ENCODE data around the gene FAM81B. TPM values are rescaled to one million over a fixed set of nuclear protein-coding genes. Genes with fewer than 3 reads are reported as not detected.
"Not testable (repeated sequence)": the region's sequence is repeated elsewhere in the genome, so short reads cannot be mapped to it uniquely, and the experiment has no call there.

The FAM81B gene, protein sequence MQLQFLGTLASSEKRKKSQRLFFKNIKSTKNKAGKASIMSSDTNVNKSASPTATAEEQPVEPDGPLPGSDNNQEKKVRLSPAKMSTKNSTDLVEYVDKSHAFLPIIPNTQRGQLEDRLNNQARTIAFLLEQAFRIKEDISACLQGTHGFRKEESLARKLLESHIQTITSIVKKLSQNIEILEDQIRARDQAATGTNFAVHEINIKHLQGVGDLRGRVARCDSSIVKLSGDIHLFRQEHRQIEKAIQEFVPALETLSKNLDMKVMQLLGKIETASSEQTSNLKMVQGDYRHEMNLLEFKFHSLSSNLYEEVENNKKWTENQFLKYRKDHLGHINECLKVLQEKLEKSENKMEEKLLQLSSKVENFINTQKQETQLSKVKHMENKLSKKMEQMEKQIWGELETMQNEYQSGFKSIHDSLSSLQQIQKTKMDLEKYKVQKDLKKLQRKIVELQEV
- total RNA-seq (2014; rRNA removed; shearing (Covaris generic)) (not detected in 2 replicates), total RNA-seq (2022) (not detected in 2 replicates), Bru-seq, nascent RNA (not detected), BruChase-seq, experiment 1, labeled RNA remaining after a 6-hour chase (not detected), BruChase-seq, experiment 2, labeled RNA remaining after a 2-hour chase (not detected)
- long read RNA-seq = 0 reads

DNA sequence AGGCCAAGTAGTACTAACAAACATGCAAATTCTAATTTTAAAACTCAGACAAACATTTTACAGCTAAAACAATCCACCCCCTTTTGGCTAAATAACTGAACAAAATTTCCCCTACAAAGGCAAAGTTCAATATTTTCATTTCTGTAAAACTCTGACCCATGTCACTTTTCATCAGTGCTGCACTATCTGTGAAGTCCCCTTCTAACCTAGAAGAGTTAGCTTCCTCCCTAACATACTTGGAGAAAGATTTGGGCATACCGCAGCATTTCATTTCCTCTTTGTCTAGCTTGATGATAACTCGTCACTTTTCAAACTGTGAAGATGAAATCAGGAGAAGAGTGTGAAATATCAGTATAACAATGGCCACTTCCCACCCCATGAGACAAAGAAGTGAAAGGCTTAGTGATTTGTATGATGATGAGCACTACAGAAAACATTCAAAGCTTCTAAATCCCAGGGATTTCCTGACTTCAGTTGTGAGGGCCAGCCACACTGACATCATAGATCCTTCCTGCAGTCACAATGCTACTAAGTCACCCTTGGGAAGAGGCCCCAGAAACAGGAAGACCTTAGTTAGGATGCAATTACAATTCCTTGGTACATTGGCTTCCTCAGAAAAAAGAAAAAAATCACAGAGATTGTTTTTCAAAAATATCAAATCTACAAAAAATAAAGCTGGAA lies at the start of gene FAM81B:
Gene FAM81B (plus strand): TSS at position 555 of the 681 bp plus-strand sequence. CDS start 24 bp downstream, at position 579.
- CTCF ChIA-PET (ENCODE audit: unreplicated experiment) = no interaction called here
- no peak within 1 kb of the TSS for H3K4me2 ChIP-seq (ENCODE audit: low read length)

GRCh38 chr5:95341444-95341843 lies 49.7 kb upstream of the FAM81B start:
- intact Hi-C loops (cut with micrococcal nuclease; ENCODE audit: unreplicated experiment); H3K36me3 ChIP-seq (ENCODE audit: insufficient read depth, low read length); H3K4me3 ChIP-seq (ENCODE audit: low read depth, low read length, poor library complexity, severe bottlenecking); H3K9me2 ChIP-seq (ENCODE audit: insufficient read depth, low read length); POLR2A ChIA-PET; H3K27ac ChIP-seq (ENCODE audit: low read depth, low read length, poor library complexity, severe bottlenecking); H3K9me3 ChIP-seq (ENCODE audit: low read length); CTCF ChIA-PET (ENCODE audit: unreplicated experiment); BruUV-seq (replicated peaks); H2AFZ ChIP-seq (ENCODE audit: low read length); H3K79me2 ChIP-seq (ENCODE audit: insufficient read depth, low read depth, low read length); H3K4me2 ChIP-seq (ENCODE audit: low read length); H4K20me1 ChIP-seq (ENCODE audit: insufficient read depth, low read length); H3K4me1 ChIP-seq (ENCODE audit: insufficient read depth, low read length, poor library complexity, severe bottlenecking); DNase-seq (ENCODE audit: low spot score): not testable (repeated sequence)

More for the DNA sequence above, at the start of gene FAM81B:
- Histone ChIP-seq H3K9me2 (ENCODE audit: insufficient read depth, low read length) (no peaks in the 10 kb centered on the region), H2AFZ (ENCODE audit: low read length) (no peak within 1 kb of the TSS), H3K4me1 (ENCODE audit: insufficient read depth, low read length, poor library complexity, severe bottlenecking) (no peaks in the 10 kb centered on the region), H3K27ac (ENCODE audit: low read depth, low read length, poor library complexity, severe bottlenecking) (no peak within 1 kb of the TSS), H3K79me2 (ENCODE audit: insufficient read depth, low read depth, low read length) (no peaks in the 10 kb centered on the region), H4K20me1 (ENCODE audit: insufficient read depth, low read length) (no peaks in the 10 kb centered on the region), H3K36me3 (ENCODE audit: insufficient read depth, low read length) (no peaks in the 10 kb centered on the region), H3K9me3 (ENCODE audit: low read length) (no peaks in the 10 kb centered on the region), H3K4me3 (ENCODE audit: low read depth, low read length, poor library complexity, severe bottlenecking) (no peak within 1 kb of the TSS)
- POLR2A ChIA-PET = no interaction called here
- TF ChIP-seq CTCF (conservative IDR thresholded peaks at IDR 0.05; ENCODE audit: low read length) (no peak), EZH2phosphoT487 (IDR thresholded peaks at IDR 0.05; ENCODE audit: borderline replicate concordance, low read depth, low read length) (no peak)
- intact Hi-C loops (cut with micrococcal nuclease; ENCODE audit: unreplicated experiment) = no loop called here
- DNase-seq (ENCODE audit: low spot score) = no peak
- no TSS peak for BruUV-seq (replicated peaks)

DNA sequence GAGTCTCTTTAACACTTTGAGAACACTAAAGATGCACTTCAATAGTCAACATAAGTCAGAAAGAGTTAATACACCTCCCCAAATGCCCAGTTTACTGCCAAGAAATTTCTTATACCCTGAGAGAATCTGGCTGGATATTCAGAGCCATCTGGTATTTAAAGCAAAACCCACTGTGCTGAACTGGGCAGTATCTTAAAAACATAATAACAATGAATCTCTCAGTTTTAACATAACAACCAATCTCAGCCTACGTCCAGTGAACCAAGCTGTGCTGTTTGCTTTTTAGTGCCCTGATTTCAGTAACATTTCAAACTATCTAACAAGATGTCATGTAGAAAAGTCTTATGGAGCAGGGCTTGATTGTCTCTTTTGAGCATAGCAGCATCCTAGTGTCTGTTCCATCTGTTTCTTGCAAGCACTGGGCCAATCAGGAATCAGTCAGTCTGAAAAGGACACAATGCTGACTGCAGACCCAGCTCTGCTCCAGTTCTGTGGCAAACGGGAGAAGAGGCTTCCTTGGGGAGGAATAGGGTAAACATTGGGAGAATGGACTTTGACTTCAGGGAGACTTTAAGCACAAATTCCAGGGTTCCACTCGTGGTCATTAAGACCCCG lies 43.6 kb upstream of the FAM81B start:
- BruUV-seq (replicated peaks) = no TSS peak
- no peak for TF ChIP-seq CTCF (conservative IDR thresholded peaks at IDR 0.05; ENCODE audit: low read length)
- TF ChIP-seq EZH2phosphoT487 (IDR thresholded peaks at IDR 0.05; ENCODE audit: borderline replicate concordance, low read depth, low read length) = no peak
- Histone ChIP-seq H3K79me2 (ENCODE audit: insufficient read depth, low read depth, low read length) (no peaks in the 10 kb centered on the region), H3K9me2 (ENCODE audit: insufficient read depth, low read length) (no peaks in the 10 kb centered on the region; the same call in 1 of the 2 replicates), H3K36me3 (ENCODE audit: insufficient read depth, low read length) (no peaks in the 10 kb centered on the region), H4K20me1 (ENCODE audit: insufficient read depth, low read length) (no peaks in the 10 kb centered on the region), H3K4me1 (ENCODE audit: insufficient read depth, low read length, poor library complexity, severe bottlenecking) (no peaks in the 10 kb centered on the region), H3K4me2 (ENCODE audit: low read length) (no peak overlapping the region), H3K27ac (ENCODE audit: low read depth, low read length, poor library complexity, severe bottlenecking) (no peak overlapping the region), H3K4me3 (ENCODE audit: low read depth, low read length, poor library complexity, severe bottlenecking) (no peak overlapping the region), H3K9me3 (ENCODE audit: low read length) (no peaks in the 10 kb centered on the region), H2AFZ (ENCODE audit: low read length) (no peak overlapping the region)
- intact Hi-C loops (cut with micrococcal nuclease; ENCODE audit: unreplicated experiment) = no loop called here
- no peak for DNase-seq (ENCODE audit: low spot score)
- ChIA-PET CTCF (ENCODE audit: unreplicated experiment) (no interaction called here), POLR2A (no interaction called here)

Measured in OCI-LY7 (cell line).